Central memory CD4-positive, alpha-beta T cell (primary cell): ENCODE measurements around the gene VWA5B2.
A peak's percentile ranks its signal among the peaks of the same experiment; 100 is the strongest.

ENCODE experiments used
- DNase-seq: peaks from one replicate; pipeline ENCODE4 v3.0.0; 2022
- total RNA-seq, 3 experiments: gene quantifications; one replicate each; lab custom pipeline; 2026; lab: John Stamatoyannopoulos, UW

Gene VWA5B2
- total RNA-seq: 0.05 to 0.19 (median 0.07) reads per million in 3 experiments

GRCh38 chr3:184229394-184230080, at the start of gene VWA5B2:
Gene VWA5B2 (plus strand): TSS chr3:184229585. CDS start chr3:184230529, 944 bp downstream.
- peak; percentile 68 for DNase-seq

GRCh38 chr3:184180165-184180564, 49.2 kb upstream of the VWA5B2 start:
- DNase-seq: no peak

- DNase-seq: no peak
Observed at GRCh38 chr3:184181596-184181995, 47.8 kb upstream of the VWA5B2 start.

GRCh38 chr3:184183679-184184078, 45.7 kb upstream of the VWA5B2 start:
- DNase-seq: no peak

GRCh38 chr3:184184546-184185230, 44.7 kb upstream of the VWA5B2 start:
- no peak for DNase-seq

GRCh38 chr3:184185461-184186183, 43.8 kb upstream of the VWA5B2 start:
- peak; percentile 99 for DNase-seq

- no peak for DNase-seq
Observed at GRCh38 chr3:184186184-184186901, 43.0 kb upstream of the VWA5B2 start, which contains the start of gene ABCF3. Gene ABCF3 (plus strand): TSS chr3:184186199. CDS start chr3:184186208, 9 bp downstream.

- no peak for DNase-seq
Observed at GRCh38 chr3:184186902-184187207, 42.5 kb upstream of the VWA5B2 start.

- DNase-seq: no peak
Observed at GRCh38 chr3:184188080-184188479, 41.3 kb upstream of the VWA5B2 start.

GRCh38 chr3:184189421-184189820, 40.0 kb upstream of the VWA5B2 start:
- DNase-seq: no peak

GRCh38 chr3:184192889-184193288, 36.5 kb upstream of the VWA5B2 start:
- no peak for DNase-seq

GRCh38 chr3:184193991-184194539, 35.3 kb upstream of the VWA5B2 start:
- DNase-seq: no peak

- DNase-seq: no peak
Observed at GRCh38 chr3:184196536-184196935, 32.8 kb upstream of the VWA5B2 start.

- no peak for DNase-seq
Observed at GRCh38 chr3:184198509-184198908, 30.9 kb upstream of the VWA5B2 start.

- no peak for DNase-seq
Observed at GRCh38 chr3:184200825-184201224, 28.6 kb upstream of the VWA5B2 start.

GRCh38 chr3:184203526-184203925, 25.9 kb upstream of the VWA5B2 start:
- DNase-seq: no peak

- no peak for DNase-seq
Observed at GRCh38 chr3:184209146-184209923, 20.1 kb upstream of the VWA5B2 start.

GRCh38 chr3:184211297-184211696, 18.1 kb upstream of the VWA5B2 start:
- DNase-seq: no peak

GRCh38 chr3:184211718-184212117, 17.7 kb upstream of the VWA5B2 start:
- DNase-seq: no peak

- no peak for DNase-seq
Observed at GRCh38 chr3:184218814-184219213, 10.6 kb upstream of the VWA5B2 start.

- no peak for DNase-seq
Observed at GRCh38 chr3:184222521-184222920, 6.9 kb upstream of the VWA5B2 start.

- no peak for DNase-seq
Observed at GRCh38 chr3:184223946-184224345, 5.4 kb upstream of the VWA5B2 start.
